WTC11 (cell line): ENCODE results near the gene LYG2. TPM values are rescaled to one million over a fixed set of nuclear protein-coding genes. Genes with fewer than 3 reads are reported as not detected.
"Not testable (repeated sequence)": the region's sequence is repeated elsewhere in the genome, so short reads cannot be mapped to it uniquely, and the experiment has no call there.

Experiments
- ATAC-seq: fragments of 200-7000 bp; cut with Tn5 transposase; 2 replicates; pipeline ENCODE4 v1.10.0; 2021; ENCODE audit warnings: mild to moderate bottlenecking, moderate library complexity
- CTCF ChIA-PET: fragments of 300-600 bp; sonication (Branson Sonifier 250); formaldehyde crosslinking; loops from one replicate; lab custom pipeline; 2021; ENCODE audit warnings: antibody characterized with exemption; lab: Charles Lee
- POLR2A ChIA-PET: fragments of 350-600 bp; sonication (Branson Sonifier 250); formaldehyde crosslinking; loops from one replicate; lab custom pipeline; 2021; ENCODE audit warnings: antibody characterized with exemption; lab: Charles Lee
- DNase-seq: peaks from one replicate; pipeline ENCODE4 v3.0.0; 2021; ENCODE audit warnings: low spot score
- H3K27ac Mint-ChIP-seq: 2 replicates; pipeline ENCODE4 v1.8.0; 2021; ENCODE audit warnings: mixed read lengths
- H3K27me3 Mint-ChIP-seq: 2 replicates; pipeline ENCODE4 v1.8.0; 2021; ENCODE audit warnings: low read depth, mild to moderate bottlenecking, moderate library complexity, mixed read lengths
- H3K36me3 Mint-ChIP-seq: 2 replicates; pipeline ENCODE4 v1.8.0; 2021; ENCODE audit warnings: mixed read lengths
- H3K4me1 Mint-ChIP-seq: 2 replicates; pipeline ENCODE4 v1.8.0; 2022; ENCODE audit warnings: mixed read lengths
- H3K4me3 Mint-ChIP-seq: 2 replicates; pipeline ENCODE4 v1.8.0; 2021; ENCODE audit warnings: mild to moderate bottlenecking, moderate library complexity, mixed read lengths
- H3K9me3 Mint-ChIP-seq: 2 replicates; pipeline ENCODE4 v1.8.0; 2021; ENCODE audit warnings: mixed read lengths
- ARID4B ChIP-seq: sonication (generic); formaldehyde crosslinking; IDR thresholded peaks from 2 replicates; pipeline ENCODE4 v1.8.0; 2023; ENCODE audit warnings: missing genetic modification reagents, mild to moderate bottlenecking, borderline replicate concordance
- GABPB1 ChIP-seq: sonication (generic); formaldehyde crosslinking; IDR thresholded peaks from 2 replicates; pipeline ENCODE4 v1.8.1; 2023; ENCODE audit warnings: mild to moderate bottlenecking, missing genetic modification reagents
- HMGA2 ChIP-seq: fragments of 250-450 bp; sonication (Bioruptor Pico); IDR thresholded peaks from 2 replicates; pipeline ENCODE4 v1.4.0; 2021; ENCODE audit warnings: mild to moderate bottlenecking, moderate library complexity
- IRF1 ChIP-seq: sonication (generic); formaldehyde crosslinking; IDR thresholded peaks from 2 replicates; pipeline ENCODE4 v1.8.0; 2023; ENCODE audit warnings: missing genetic modification reagents
- IRF2 ChIP-seq: sonication (generic); formaldehyde crosslinking; IDR thresholded peaks from 2 replicates; pipeline ENCODE4 v1.8.0; 2022; ENCODE audit warnings: low read depth, missing genetic modification reagents, borderline replicate concordance
- NFATC4 ChIP-seq: fragments of 250-450 bp; sonication (Bioruptor Pico); IDR thresholded peaks from 2 replicates; pipeline ENCODE4 v1.9.0; 2021; ENCODE audit warnings: mild to moderate bottlenecking
- NFE2L1 ChIP-seq: sonication (generic); formaldehyde crosslinking; IDR thresholded peaks from 2 replicates; pipeline ENCODE4 v1.8.1; 2023; ENCODE audit warnings: missing genetic modification reagents
- TCF7 ChIP-seq: sonication (generic); formaldehyde crosslinking; IDR thresholded peaks from 2 replicates; pipeline ENCODE4 v1.8.0; 2022; ENCODE audit warnings: mild to moderate bottlenecking, low read depth, missing genetic modification reagents, moderate library complexity
- TEAD1 ChIP-seq: sonication (generic); formaldehyde crosslinking; IDR thresholded peaks from 2 replicates; pipeline ENCODE4 v1.8.0; 2022; ENCODE audit warnings: mild to moderate bottlenecking, missing genetic modification reagents
- ZNF232 ChIP-seq: sonication (generic); formaldehyde crosslinking; IDR thresholded peaks from 2 replicates; pipeline ENCODE4 v1.8.0; 2022; ENCODE audit warnings: mild to moderate bottlenecking, missing genetic modification reagents
- ZNF423 ChIP-seq: fragments of 250-450 bp; sonication (Bioruptor Pico); IDR thresholded peaks from 2 replicates; pipeline ENCODE4 v2.1.2; 2022; ENCODE audit warnings: mild to moderate bottlenecking, moderate library complexity
- total RNA-seq: library from RNA; stranded (reverse); gene quantifications from 3 replicates; pipeline ENCODE4 v1.2.3, GENCODE V29; 2021
- TF ChIP-seq, protein P1 (sequence below): sonication (generic); formaldehyde crosslinking; IDR thresholded peaks from 2 replicates; pipeline ENCODE4 v1.8.1; 2022; ENCODE audit warnings: mild to moderate bottlenecking, missing genetic modification reagents, moderate library complexity, borderline replicate concordance
- TF ChIP-seq, protein P2 (sequence below): sonication (generic); formaldehyde crosslinking; IDR thresholded peaks from 2 replicates; pipeline ENCODE4 v1.8.1; 2022; ENCODE audit warnings: low read depth, missing genetic modification reagents, borderline replicate concordance

Gene LYG2
- total RNA-seq, 1 experiment from 2014 or later = not detected

- no peak for TF ChIP-seq ARID4B
- TF ChIP-seq HMGA2 (CRISPR knock-in tag) = no peak
- TF ChIP-seq, protein P1, sequence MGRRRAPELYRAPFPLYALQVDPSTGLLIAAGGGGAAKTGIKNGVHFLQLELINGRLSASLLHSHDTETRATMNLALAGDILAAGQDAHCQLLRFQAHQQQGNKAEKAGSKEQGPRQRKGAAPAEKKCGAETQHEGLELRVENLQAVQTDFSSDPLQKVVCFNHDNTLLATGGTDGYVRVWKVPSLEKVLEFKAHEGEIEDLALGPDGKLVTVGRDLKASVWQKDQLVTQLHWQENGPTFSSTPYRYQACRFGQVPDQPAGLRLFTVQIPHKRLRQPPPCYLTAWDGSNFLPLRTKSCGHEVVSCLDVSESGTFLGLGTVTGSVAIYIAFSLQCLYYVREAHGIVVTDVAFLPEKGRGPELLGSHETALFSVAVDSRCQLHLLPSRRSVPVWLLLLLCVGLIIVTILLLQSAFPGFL (CRISPR knock-in tag) = no peak
- TF ChIP-seq IRF2 = no peak
- no peak for TF ChIP-seq NFATC4 (CRISPR knock-in tag)
- no peak for TF ChIP-seq TCF7 (CRISPR knock-in tag)
- no peak for TF ChIP-seq NFE2L1 (CRISPR knock-in tag)
- TF ChIP-seq ZNF423 (CRISPR knock-in tag) = no peak
- no peak for TF ChIP-seq IRF1 (CRISPR knock-in tag)
These were observed 30.1 kb upstream of the LYG2 start (continued) for GRCh38 chr2:99285526-99285925.

DNA sequence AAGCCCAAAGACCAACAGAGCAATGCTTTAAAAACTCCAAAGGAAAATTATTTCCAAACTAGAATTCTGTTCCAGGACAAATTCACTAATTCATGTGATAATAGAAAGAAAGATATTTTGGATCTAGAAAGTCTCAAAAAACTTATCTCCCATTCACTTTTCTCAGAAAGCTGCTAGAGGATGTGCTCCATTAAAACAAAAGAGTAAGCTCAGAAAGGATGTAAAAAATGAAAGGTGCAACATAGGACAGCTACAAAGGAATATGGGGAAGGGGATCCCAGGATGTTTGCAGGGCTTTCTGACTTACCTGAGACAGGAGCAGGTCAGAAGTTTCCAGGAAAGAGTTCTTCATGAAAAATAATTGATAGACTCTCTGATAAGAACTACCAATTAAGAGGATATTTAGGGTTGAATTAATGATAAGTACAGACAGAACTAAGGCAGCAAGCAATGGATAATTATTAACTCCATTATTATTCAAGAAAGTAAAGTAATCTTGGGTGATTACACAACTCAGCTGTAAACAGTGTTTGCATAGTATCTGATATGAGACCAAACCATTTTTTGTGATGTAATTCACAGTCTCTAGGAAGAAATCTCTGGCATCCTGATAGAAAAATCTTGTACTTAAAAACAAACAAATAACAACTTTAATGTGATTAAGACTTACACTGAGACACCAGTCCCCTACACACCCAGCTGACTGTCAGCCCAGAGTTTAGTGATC, 24.7 kb upstream of the LYG2 start:
- POLR2A ChIA-PET = no interaction called here
- ATAC-seq (no peak), DNase-seq (no peak)
- CTCF ChIA-PET = interaction anchor here (0.9 kb wide), 1 partner anchor 34 kb away, joined by 3 read pairs; no protein-coding TSS in a partner anchor
- H3K4me3 Mint-ChIP-seq = no peak overlapping the region
- peaks cover 46% of the 10 kb centered on the region for H3K9me3 Mint-ChIP-seq
- peaks cover 11% of the 10 kb centered on the region for H3K4me1 Mint-ChIP-seq
- peaks cover 26% of the 10 kb centered on the region for H3K36me3 Mint-ChIP-seq
- TF ChIP-seq, protein P2, sequence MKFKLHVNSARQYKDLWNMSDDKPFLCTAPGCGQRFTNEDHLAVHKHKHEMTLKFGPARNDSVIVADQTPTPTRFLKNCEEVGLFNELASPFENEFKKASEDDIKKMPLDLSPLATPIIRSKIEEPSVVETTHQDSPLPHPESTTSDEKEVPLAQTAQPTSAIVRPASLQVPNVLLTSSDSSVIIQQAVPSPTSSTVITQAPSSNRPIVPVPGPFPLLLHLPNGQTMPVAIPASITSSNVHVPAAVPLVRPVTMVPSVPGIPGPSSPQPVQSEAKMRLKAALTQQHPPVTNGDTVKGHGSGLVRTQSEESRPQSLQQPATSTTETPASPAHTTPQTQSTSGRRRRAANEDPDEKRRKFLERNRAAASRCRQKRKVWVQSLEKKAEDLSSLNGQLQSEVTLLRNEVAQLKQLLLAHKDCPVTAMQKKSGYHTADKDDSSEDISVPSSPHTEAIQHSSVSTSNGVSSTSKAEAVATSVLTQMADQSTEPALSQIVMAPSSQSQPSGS (CRISPR knock-in tag) = no peak
- TF ChIP-seq GABPB1 (peak; percentile 69), ZNF232 (CRISPR knock-in tag) (no peak)
- H3K27me3 Mint-ChIP-seq = no peaks in the 10 kb centered on the region
- H3K27ac Mint-ChIP-seq = no peak overlapping the region

DNA sequence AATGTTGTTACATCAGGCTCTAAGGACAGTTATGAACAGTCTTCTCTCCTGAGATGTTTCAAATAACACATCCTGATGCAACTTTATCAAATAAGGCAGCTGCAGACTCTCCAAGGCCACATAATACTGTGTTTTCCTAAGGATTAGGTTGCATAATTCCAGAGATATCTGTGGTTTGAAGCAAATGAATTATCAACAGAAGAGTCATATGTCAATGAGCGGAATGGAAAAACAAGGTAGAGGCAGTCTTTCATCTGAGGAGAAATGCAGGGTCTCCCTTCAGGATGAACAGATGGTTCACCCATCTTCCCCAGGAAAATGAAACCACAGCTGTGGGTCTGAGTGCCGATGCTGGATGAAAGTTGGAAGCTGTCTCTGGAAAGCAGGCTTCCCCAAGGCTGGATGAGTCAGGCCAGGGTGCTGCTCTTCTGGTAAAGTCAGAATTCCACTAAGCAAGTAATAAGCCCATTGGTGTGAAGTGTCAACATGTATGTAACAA, 23.4 kb upstream of the LYG2 start:
- no peak overlapping the region for H3K27ac Mint-ChIP-seq
- H3K36me3 Mint-ChIP-seq = peaks cover 29% of the 10 kb centered on the region
- ChIA-PET CTCF (no interaction called here), POLR2A (no interaction called here)
- TF ChIP-seq GABPB1 (peak; percentile 99), TEAD1 (CRISPR knock-in tag) (no peak)
- peaks cover 55% of the 10 kb centered on the region for H3K9me3 Mint-ChIP-seq
- DNase-seq = no peak
- ATAC-seq = no peak
- peaks cover 11% of the 10 kb centered on the region for H3K4me1 Mint-ChIP-seq
- H3K27me3 Mint-ChIP-seq = no peaks in the 10 kb centered on the region; the same call in 1 of the 2 replicates
- H3K4me3 Mint-ChIP-seq = no peak overlapping the region

- H3K27ac Mint-ChIP-seq, DNase-seq, ATAC-seq, H3K4me3 Mint-ChIP-seq, CTCF ChIA-PET, POLR2A ChIA-PET, H3K27me3 Mint-ChIP-seq: not testable (repeated sequence)
- Mint-ChIP-seq H3K36me3 (peaks cover 29% of the 10 kb centered on the region), H3K9me3 (peaks cover 60% of the 10 kb centered on the region), H3K4me1 (peaks cover 11% of the 10 kb centered on the region)
These were observed 22.8 kb upstream of the LYG2 start for GRCh38 chr2:99278195-99278765.
